Osteocyte (in vitro differentiated cells): ENCODE results near the gene IL17A. TPM values are rescaled to one million over a fixed set of nuclear protein-coding genes. Genes with fewer than 3 reads are reported as not detected.

Source experiments
- DNase-seq: peaks from one replicate; pipeline ENCODE4 v3.0.0; 2021; ENCODE audit warnings: mixed read lengths; ENCODE audit not compliant: unreplicated experiment; ENCODE audit errors: extremely low spot score
- H3K27ac Mint-ChIP-seq: one replicate; pipeline ENCODE4 v1.8.0; 2021; ENCODE audit warnings: mild to moderate bottlenecking, mixed read lengths; ENCODE audit not compliant: unreplicated experiment
- H3K27me3 Mint-ChIP-seq: one replicate; pipeline ENCODE4 v1.8.0; 2021; ENCODE audit warnings: mixed read lengths; ENCODE audit not compliant: unreplicated experiment
- H3K36me3 Mint-ChIP-seq: one replicate; pipeline ENCODE4 v1.8.0; 2021; ENCODE audit warnings: mixed read lengths; ENCODE audit not compliant: unreplicated experiment
- H3K4me1 Mint-ChIP-seq: one replicate; pipeline ENCODE4 v1.8.0; 2021; ENCODE audit warnings: mixed read lengths; ENCODE audit not compliant: unreplicated experiment
- H3K4me3 Mint-ChIP-seq: one replicate; pipeline ENCODE4 v1.8.0; 2021; ENCODE audit warnings: mild to moderate bottlenecking, moderate library complexity, mixed read lengths; ENCODE audit not compliant: unreplicated experiment
- H3K9me3 Mint-ChIP-seq: one replicate; pipeline ENCODE4 v1.8.0; 2021; ENCODE audit warnings: mixed read lengths; ENCODE audit not compliant: unreplicated experiment
- total RNA-seq: library from RNA; stranded (reverse); gene quantifications from 2 replicates; pipeline ENCODE4 v1.2.1, GENCODE V29; 2021
- TF ChIP-seq, protein P1 (sequence below): fragments of 200-600 bp; sonication (generic); IDR thresholded peaks from 2 replicates; pipeline ENCODE4 v1.5.0; 2021; ENCODE audit warnings: antibody characterized with exemption, mild to moderate bottlenecking, moderate library complexity

The IL17A gene
- total RNA-seq, 1 donor from 2014 or later = not detected

DNA sequence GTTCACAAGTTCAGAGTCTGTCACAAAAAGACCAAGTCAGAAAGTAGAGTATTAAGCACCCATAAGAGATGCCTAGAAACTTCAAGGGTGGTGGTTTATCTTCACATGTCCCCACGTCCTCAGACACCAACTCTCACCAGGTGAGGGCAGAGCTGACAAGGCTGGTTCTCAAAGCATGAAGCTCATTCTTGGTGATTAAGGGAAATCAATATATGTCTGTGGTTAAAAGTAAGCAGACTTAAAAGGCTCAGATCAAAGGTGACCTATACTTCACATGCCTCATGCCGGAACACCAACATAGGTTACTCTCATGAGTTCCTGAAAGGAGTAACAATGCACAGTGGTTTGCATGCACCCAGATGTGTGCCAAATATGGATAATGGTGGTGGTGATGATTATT, 27.0 kb downstream of the IL17A start:
- DNase-seq = no peak
- H3K27me3 Mint-ChIP-seq = peaks cover 10% of the 10 kb centered on the region
- no peak overlapping the region for H3K27ac Mint-ChIP-seq
- TF ChIP-seq, protein P1, sequence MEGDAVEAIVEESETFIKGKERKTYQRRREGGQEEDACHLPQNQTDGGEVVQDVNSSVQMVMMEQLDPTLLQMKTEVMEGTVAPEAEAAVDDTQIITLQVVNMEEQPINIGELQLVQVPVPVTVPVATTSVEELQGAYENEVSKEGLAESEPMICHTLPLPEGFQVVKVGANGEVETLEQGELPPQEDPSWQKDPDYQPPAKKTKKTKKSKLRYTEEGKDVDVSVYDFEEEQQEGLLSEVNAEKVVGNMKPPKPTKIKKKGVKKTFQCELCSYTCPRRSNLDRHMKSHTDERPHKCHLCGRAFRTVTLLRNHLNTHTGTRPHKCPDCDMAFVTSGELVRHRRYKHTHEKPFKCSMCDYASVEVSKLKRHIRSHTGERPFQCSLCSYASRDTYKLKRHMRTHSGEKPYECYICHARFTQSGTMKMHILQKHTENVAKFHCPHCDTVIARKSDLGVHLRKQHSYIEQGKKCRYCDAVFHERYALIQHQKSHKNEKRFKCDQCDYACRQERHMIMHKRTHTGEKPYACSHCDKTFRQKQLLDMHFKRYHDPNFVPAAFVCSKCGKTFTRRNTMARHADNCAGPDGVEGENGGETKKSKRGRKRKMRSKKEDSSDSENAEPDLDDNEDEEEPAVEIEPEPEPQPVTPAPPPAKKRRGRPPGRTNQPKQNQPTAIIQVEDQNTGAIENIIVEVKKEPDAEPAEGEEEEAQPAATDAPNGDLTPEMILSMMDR = no peak
- H3K4me3 Mint-ChIP-seq = no peak overlapping the region
- no peaks in the 10 kb centered on the region for H3K9me3 Mint-ChIP-seq
- H3K36me3 Mint-ChIP-seq = no peaks in the 10 kb centered on the region
- H3K4me1 Mint-ChIP-seq = no peaks in the 10 kb centered on the region

DNA sequence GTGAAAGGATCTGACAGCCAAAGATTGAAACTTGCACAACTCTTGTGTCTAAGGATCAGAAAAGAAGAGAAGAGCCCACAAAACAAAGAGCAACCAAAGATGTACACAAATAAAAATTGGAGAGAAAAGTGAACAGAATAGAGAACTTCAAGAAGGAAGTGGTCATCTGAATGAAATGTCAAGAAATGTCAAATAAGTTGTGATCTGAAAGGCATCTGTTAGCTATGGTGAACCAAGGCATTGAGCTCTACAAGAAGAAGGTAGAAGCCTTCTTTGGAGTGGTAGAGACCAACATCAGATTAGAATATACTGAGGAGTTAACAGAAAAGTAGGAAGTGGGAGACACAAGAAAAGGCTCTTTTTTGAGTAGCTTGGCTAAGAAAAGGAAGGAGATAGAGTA, 29.6 kb downstream of the IL17A start:
- TF ChIP-seq, protein P1 = no peak
- Mint-ChIP-seq H3K4me1 (no peaks in the 10 kb centered on the region), H3K4me3 (no peak overlapping the region), H3K36me3 (no peaks in the 10 kb centered on the region), H3K27me3 (peaks cover 11% of the 10 kb centered on the region), H3K9me3 (no peaks in the 10 kb centered on the region), H3K27ac (no peak overlapping the region)
- DNase-seq = no peak

DNA sequence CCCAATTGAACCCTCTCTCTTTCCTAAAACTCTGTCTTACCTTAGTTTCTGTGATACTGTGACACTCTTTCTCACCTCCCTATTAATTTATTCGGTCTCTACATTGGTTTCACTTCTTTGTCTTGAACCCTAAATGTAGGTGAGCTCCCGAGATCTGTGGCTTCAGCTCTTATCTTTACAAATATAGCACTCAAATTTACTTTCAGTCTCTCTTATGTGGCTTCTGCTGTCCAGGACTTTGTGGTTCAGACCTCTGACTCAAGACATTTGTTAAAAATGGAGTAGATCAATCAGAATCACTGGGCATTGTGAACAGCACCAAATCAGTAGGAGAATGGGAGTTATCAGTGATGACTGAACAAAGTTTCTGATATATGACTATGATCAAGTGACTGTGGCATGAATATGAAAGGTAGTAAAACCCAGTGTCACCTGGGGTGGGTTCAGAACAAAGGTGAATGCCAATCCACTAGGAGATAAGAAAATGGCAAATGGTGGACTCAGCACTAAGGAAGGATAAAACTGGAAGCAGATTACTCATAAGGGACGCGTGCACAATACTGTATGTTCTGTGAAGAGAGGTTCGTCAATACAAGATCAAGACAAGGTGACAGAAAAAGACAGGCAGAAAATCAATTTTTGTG, 30.9 kb downstream of the IL17A start:
- H3K4me1 Mint-ChIP-seq = no peaks in the 10 kb centered on the region
- H3K27me3 Mint-ChIP-seq = peaks cover 16% of the 10 kb centered on the region
- TF ChIP-seq, protein P1 = no peak
- no peaks in the 10 kb centered on the region for H3K9me3 Mint-ChIP-seq
- H3K36me3 Mint-ChIP-seq = no peaks in the 10 kb centered on the region
- no peak overlapping the region for H3K4me3 Mint-ChIP-seq
- DNase-seq = no peak
- no peak overlapping the region for H3K27ac Mint-ChIP-seq

DNA sequence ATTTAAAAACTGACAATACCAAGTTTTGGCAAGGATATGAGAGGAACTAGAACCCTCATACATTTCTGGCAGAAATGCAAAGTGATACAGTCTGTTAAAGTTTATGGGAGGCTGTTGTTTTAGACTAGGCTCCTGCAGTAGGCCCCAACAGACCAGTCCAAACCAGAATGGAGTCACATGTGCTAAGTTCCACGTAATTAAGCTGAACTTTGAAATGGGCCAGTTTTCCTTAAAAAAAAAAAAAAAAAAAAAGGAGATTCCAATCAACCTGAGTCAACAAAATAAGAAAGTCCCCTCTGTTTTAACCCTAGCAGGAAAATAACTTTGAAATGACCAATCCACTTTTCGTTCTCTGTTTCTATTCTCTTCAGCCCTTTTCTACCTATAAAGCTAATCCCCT, 31.6 kb downstream of the IL17A start:
- no peaks in the 10 kb centered on the region for H3K9me3 Mint-ChIP-seq
- no peak for DNase-seq
- H3K4me1 Mint-ChIP-seq = no peaks in the 10 kb centered on the region
- peaks cover 18% of the 10 kb centered on the region for H3K27me3 Mint-ChIP-seq
- TF ChIP-seq, protein P1 = no peak
- no peaks in the 10 kb centered on the region for H3K36me3 Mint-ChIP-seq
- H3K27ac Mint-ChIP-seq = no peak overlapping the region
- H3K4me3 Mint-ChIP-seq = no peak overlapping the region

DNA sequence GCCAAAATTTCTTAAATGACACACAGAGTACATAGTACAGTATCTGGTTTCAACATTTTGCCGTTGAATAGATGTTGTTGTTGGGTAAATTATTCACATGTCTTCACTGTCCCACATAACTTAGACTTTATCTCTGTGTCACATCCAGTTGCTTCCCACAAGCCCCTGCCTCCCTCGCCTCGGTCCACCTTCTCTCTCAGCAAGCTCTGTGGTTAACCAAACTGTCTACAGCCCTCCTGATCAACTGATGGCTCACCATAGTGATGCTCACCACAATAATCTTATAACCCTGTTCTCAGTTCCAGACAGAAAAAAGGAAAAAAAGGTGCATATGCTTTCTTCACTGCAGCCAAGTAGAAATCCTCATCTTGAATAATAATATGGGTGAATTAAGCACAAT, 35.1 kb downstream of the IL17A start:
- Mint-ChIP-seq H3K27ac (no peak overlapping the region), H3K36me3 (no peaks in the 10 kb centered on the region), H3K4me1 (no peaks in the 10 kb centered on the region), H3K4me3 (no peak overlapping the region), H3K27me3 (peaks cover 34% of the 10 kb centered on the region), H3K9me3 (no peaks in the 10 kb centered on the region)
- no peak for DNase-seq
- TF ChIP-seq, protein P1 = no peak
